Stimulated activated CD4-positive, alpha-beta T cell treated with anti-CD3 and anti-CD28 coated beads, Interleukin-12 subunit alpha, Interleukin-12 subunit beta, amount 100 ng/mL, for 24 hours (primary cell): ENCODE measurements around the gene ABCC4.

Experiments
- DNase-seq, 2 experiments: peaks; one replicate each; pipeline ENCODE4 v3.0.0-alpha.2; 2020; ENCODE audit warnings: low read depth in 2 of 2

The ABCC4 gene

DNA sequence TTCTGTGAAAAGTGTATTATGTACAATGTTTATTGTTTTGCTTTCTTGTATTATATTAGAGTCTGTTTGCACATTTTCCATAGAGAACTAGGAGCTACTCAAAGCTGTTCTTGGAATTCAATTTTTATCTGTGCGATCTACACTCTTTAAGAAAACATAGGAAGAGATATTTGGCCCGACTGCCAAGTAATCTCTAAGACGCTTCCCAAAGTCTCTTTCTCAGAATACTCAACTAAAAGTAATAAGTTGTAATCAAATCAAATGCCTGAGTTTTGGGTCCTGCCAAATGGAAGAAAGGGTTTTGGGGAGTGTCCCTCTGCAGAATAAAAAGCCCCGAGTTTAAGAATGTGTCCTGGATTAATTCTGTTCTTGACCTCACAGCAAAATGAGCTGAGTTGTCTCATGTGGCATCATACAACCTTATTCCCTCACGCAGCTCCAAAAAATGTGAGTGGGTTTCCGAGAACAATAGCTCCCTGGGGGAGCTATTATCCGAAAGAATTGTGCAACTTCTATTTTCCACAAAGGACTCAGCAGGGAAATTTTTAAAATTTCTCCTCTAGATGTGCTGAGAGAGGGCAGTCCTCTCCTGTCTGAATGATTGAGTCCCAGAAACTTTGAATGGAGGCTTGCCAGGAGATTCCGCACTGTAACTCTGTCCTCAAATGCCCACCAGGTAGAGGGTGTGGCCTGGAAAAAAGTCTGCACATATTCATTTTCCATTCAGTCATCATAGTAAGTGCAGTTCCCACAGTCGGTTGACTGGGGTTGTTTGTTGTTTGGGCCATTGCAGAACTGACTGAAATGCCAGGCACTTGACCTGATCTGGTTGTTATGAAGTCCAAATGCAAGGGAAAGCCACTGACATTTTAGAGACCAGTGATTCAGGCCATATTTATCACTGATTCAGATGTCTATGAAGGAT is 309.0 kb downstream of the ABCC4 start:
- no peak for DNase-seq

DNA sequence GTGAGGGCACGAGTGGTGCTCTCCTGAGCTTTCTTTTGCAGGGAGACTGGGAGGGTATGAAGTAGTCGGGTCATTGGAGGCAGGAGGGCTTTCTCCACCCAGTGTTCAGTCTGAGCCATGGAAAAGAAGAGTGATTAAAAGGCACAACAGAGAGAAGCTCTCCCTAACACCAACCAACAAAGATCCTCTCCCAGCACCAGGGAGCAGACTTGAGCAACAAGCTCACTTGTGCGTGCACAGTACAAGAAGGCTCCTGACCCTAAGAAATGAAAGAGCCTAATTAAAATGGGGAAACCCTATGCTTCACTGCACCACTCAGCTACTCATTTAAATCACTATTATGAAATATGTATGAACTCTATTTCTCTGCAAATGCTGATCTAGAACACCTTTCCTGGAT is 312.6 kb downstream of the ABCC4 start:
- DNase-seq: no peak

DNA sequence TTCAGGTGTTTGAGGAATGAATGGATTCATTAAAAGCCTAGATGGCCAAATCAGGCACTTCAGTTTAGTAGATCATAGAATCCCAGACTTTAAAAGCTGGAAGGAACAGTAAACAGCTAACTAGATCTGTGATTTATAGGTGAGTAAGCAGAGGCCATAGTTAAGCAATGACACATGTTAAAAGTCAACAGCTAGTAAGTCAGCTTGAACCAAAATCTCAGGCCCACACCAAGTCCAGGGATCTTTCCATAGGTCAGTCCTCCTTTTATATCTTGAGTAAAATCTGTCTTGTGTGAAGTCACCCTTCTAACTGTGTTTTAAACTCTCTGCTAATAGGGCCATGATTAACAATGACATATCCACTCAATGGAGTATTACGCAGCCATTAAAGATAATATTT is 313.4 kb downstream of the ABCC4 start:
- no peak for DNase-seq

DNA sequence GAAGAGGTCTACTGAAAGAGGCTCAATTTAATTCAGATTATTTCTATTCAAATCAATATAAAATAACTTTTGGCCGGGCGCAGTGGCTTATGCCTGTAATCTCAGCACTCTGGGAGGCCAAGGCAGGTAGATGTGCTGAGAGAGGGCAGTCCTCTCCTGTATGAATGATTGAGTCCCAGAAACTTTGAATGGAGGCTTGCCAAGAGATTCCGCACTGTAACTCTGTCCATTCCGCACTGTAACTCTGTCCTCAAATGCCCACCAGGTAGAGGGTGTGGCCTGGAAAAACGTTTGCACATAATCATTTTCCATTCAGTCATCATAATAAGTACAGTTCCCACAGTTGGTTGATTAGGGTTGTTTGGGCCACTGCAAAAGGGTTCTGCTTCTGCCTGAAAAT is 314.2 kb downstream of the ABCC4 start:
- DNase-seq: no peak

DNA sequence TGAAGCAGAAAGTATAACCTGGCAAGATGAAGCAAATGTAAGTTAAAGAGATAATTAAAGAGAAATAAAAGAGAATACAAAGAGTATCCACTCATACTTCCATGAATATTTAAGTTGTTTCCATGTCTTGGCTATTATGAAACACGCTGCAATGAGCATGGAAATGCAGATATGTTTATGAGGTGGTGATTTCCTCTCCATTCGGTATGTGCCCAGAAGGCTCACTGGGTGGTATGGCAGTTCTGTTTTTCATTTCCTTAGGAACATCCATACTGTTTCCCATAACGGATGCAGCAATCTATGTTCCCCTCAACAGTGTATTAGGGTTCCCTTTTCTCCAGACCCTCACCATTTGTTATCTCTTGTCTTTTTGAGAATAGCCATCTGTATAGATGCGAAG is 316.3 kb downstream of the ABCC4 start:
- no peak for DNase-seq

DNA sequence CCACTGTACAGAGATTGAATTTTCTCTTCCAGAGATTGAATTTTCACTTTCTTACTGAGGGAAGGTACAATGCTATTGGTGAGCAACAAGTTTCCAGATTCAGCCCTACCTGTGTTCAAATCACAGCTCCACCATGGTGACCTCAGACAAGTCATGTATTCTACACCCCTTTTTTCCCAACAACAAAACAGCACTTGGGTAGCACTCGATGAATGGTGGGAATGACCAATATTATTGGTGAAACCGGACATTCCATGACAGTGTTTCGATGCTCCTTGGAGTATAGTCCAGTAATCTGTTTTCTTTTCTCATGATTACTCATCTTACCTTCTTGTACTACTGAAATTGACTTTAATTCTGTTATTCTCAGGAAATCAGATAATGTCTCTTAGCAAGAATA is 322.7 kb downstream of the ABCC4 start:
- DNase-seq: no peak

DNA sequence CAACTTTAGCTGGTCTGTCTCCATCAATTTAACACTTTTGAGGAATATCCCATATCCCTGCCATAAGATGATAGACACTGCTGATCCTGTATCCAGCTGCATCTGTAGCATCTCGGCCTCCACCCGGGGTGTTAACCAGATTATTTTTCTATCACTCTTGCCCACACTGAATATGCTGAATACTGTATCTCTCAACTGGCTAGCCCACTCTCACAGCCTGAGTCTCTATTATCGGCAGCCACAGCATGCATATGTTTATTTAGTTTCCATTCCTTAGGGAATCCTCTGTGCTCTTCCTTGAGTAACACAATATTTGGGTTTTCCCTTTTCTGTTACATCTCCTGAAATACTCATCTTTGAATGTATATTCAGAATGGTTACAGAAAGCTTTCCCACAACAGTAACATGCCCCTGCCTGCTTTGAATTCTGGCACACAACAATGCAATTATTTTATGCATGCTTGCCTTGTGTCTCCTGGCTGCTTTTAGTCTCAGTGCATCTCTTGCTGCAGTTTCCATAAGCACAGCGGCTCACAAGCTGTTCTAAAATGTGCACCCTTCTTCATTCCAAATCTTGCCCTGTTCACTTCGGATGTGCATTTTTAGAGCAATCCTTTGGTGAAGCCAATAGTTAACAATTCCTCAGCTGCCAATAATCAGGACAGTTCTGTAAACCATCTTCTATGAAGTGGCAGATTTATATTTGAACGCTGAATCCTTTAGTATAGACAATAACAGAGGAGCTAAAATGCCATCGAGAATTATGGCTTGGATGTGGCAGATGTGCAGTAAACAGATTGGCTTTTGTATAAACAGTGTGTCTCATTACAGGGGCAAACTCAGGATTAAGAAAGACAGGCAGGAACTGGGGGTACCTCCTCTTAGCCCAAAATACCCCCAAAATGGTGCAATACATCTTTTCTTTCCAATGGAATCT is 327.0 kb downstream of the ABCC4 start:
- no peak for DNase-seq

DNA sequence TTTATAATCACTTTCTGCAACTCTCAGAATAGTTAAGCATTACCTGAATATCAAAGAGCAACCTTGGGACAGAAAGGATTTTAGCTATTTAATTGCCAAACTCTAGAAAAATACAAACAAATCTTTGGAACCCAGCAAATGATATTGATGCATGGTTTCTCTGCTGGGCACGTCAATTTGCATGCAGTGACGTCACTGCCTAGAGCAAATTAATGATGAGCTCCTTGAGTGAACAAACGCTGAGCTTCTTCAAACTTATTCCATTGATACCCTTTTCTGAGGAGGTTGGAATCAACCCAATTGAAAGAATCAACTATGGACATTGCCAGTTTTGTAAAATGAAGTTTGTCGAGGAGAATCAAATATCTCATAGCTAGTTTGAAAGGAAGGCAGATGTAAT is 329.0 kb downstream of the ABCC4 start:
- no peak for DNase-seq
